NB4 (cell line): Measurements from ENCODE around the gene OTULINL.

Experiments
- DNase-seq: peaks from one replicate; pipeline ENCODE4 v3.0.0; 2010; ENCODE audit warnings: low read depth
- H3K4me3 ChIP-seq: one replicate; pipeline ENCODE4 v1.5.1; 2011; ENCODE audit warnings: mild to moderate bottlenecking, low read depth, low read length, moderate library complexity
- CTCF ChIP-seq: IDR thresholded peaks from one replicate; pipeline ENCODE4 v1.5.1; 2012; ENCODE audit warnings: low read depth, low read length
- MAX ChIP-seq: IDR thresholded peaks from 2 replicates; pipeline ENCODE4 v1.6.1; 2011; ENCODE audit warnings: low read depth, low read length
- MYC ChIP-seq: IDR thresholded peaks from 2 replicates; pipeline ENCODE4 v1.6.1; 2011; ENCODE audit warnings: low read depth, low read length
- POLR2A ChIP-seq: IDR thresholded peaks from 2 replicates; pipeline ENCODE4 v1.6.1; 2011; ENCODE audit warnings: mild to moderate bottlenecking; ENCODE audit not compliant: insufficient read length; ENCODE audit errors: extremely low read depth

Gene OTULINL

DNA sequence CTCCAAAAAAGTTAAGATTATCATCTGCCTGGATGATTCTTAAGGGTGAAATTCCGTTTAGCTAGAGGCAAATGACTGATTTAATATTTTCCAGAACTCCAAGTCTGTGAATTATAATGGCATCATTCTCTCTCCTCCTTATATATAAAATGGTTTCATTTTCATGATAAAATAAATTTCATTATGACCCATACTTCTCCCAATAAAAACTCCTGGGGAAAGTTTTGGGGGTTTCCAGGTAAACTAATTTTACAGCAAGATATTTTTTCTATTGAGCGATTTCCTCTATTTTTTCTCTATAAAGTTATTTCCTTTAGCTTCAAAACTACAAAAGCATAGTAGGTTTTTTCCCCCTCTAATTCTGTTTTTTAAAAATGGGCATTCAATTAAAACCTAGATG lies 75.3 kb downstream of the OTULINL start:
- no peak for DNase-seq
- H3K4me3 ChIP-seq, result no peak overlapping the region
- TF ChIP-seq POLR2A (no peak), MYC (no peak), CTCF (no peak), MAX (no peak)

DNA sequence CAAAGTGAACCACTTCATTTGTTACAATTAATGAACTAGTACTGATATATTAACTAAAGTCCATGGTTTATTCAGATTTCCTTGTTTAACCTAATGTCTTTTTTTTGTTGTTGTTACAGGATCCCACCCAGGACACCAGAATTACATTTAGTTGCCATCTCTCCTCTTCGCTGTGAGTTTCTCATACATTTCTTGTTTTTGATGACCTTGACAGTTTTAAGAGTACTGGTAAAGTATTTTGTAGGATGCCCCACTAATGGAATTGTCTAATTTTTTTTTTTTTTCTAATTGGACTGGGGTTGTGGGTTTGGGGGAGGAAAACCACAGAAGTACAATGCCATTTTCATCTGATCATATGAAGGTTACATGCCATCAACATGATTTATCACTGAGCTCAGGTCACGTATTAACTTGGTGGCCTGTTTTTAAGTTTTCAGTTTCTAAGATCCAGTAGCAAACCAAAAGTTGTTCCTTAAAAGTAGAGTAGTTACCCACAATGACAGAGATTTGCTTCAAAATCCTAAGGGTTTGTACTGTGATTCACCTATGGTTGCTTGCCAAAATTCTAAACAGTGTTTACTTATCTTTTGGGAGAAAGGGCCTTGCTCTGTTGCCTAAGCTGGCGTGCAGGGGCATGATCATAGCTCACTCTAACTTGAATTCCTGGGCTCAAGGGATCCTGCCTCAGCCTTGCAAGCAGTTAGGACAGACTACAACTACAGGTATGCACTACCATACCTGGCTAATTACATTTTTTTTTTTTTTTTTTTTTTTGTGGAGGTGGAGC lies 78.4 kb downstream of the OTULINL start:
- DNase-seq, result no peak
- H3K4me3 ChIP-seq, result no peak overlapping the region
- TF ChIP-seq CTCF, result no peak
- TF ChIP-seq MYC, result no peak
- no peak for TF ChIP-seq MAX
- TF ChIP-seq POLR2A, result no peak

DNA sequence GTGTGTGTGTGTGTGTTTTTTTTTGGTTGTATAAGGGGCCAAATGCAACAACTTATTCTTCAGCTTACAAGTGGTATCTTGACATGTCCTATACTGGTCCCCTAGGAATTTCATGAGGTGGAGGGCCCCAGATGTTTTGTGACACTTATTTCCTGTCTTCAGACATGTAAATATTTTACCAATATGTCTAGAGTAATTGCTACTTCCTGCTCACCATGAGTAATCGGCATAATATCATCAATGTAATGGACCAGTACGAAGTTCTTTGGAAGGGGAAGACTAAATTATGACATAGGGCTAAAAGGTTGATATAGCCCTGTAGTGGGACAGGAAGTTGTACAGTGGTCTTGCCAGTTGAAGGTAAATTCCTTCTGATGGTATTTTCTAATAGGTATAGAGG lies 79.2 kb downstream of the OTULINL start:
- no peak for DNase-seq
- TF ChIP-seq MAX (no peak), MYC (no peak), POLR2A (no peak), CTCF (no peak)
- no peak overlapping the region for H3K4me3 ChIP-seq
